GM12875 (cell line): ENCODE measurements around the gene THRSP.
"Not testable (repeated sequence)": the region's sequence is repeated elsewhere in the genome, so short reads cannot be mapped to it uniquely, and the experiment has no call there.

Experiments
- H3K4me3 ChIP-seq: one replicate; pipeline ENCODE4 v1.5.1; 2011; ENCODE audit warnings: low read depth, low read length, control low read depth
- CTCF ChIP-seq: IDR thresholded peaks from 2 replicates; pipeline ENCODE4 v1.5.1; 2011; ENCODE audit warnings: low read depth, mild to moderate bottlenecking, control low read depth, inconsistent platforms, low read length, moderate library complexity, borderline replicate concordance; ENCODE audit not compliant: insufficient read depth

The THRSP gene

GRCh38 chr11:78083021-78083420, 19.4 kb downstream of the THRSP start:
- TF ChIP-seq CTCF: no peak
- no peak overlapping the region for H3K4me3 ChIP-seq

GRCh38 chr11:78084506-78084905, 20.8 kb downstream of the THRSP start:
- H3K4me3 ChIP-seq: not testable (repeated sequence)

- no peak for TF ChIP-seq CTCF
- H3K4me3 ChIP-seq: no peak overlapping the region
Observed at GRCh38 chr11:78085972-78086371, 22.3 kb downstream of the THRSP start.

GRCh38 chr11:78086521-78087074, 22.9 kb downstream of the THRSP start:
- not testable (repeated sequence) for H3K4me3 ChIP-seq

GRCh38 chr11:78094250-78094649, 30.6 kb downstream of the THRSP start:
- H3K4me3 ChIP-seq: no peak overlapping the region
- no peak for TF ChIP-seq CTCF

GRCh38 chr11:78097666-78098385, 34.2 kb downstream of the THRSP start:
- H3K4me3 ChIP-seq: no peak overlapping the region
- no peak for TF ChIP-seq CTCF

- TF ChIP-seq CTCF: no peak
- H3K4me3 ChIP-seq: no peak overlapping the region
Observed at GRCh38 chr11:78099666-78100065, 36.0 kb downstream of the THRSP start.

- TF ChIP-seq CTCF: no peak
Observed at GRCh38 chr11:78100261-78100660, 36.6 kb downstream of the THRSP start.

More at GRCh38 chr11:78100261-78100660, 36.6 kb downstream of the THRSP start:
- H3K4me3 ChIP-seq: no peak overlapping the region
